ENCODE measurements around the gene PPP1R13B.

The PPP1R13B gene

GRCh38 chr14:103731481-103731880 lies 115.9 kb downstream of the PPP1R13B start:
- no peak for DNase-seq (ENCODE audit: low spot score)

DNA sequence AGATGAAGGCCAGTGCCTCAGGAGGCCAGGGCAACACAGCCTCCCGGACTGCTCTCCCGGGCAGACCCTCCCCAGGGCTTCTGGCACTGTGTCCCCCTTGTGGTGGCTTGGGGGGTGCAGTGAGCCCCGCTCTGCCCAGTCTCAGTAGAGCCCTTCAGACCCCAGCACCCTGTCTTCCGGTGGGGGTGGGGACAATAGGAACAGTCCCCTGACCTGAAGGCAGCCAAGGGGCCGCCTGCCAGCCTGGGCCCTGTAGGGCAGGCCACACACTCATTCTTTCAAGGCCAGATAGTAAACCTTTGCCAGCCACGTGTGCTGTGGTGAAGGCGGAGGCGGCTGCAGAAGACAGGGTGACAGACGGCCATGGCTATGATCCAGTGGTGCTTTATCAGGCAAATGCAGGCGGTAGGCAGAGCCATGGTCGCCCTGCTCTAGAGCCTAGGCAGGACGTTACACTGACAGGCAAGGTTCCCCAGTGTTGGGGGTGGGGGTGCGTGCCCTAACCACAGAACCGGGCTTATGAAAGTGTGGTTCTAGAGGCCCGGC lies 116.8 kb downstream of the PPP1R13B start:
- no peak for DNase-seq (ENCODE audit: low spot score)

- no peak for DNase-seq (ENCODE audit: low spot score)
Measured at GRCh38 chr14:103729496-103730448, 117.6 kb downstream of the PPP1R13B start.

DNA sequence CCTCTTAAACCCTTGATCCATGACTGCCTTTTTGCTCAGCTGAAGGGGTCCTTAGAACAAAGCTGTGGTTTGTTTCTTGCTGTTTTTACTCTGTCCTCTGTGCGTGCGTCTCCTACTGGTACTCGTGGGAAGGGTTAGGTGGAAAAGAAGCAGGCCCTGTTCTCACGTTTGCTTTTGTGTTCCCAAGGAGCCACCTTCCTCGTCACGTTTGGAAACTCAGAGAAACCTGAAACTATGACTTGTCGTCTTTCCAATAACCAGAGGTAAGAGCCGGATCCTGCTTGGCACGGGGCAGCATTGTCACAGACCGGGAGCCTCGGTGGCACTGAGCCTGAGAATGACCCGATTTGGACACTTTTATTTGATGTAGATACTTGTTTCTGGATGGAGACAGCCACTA lies 118.7 kb downstream of the PPP1R13B start:
- no peak for DNase-seq (ENCODE audit: low spot score)

GRCh38 chr14:103728141-103728540 lies 119.2 kb downstream of the PPP1R13B start:
- no peak for DNase-seq (ENCODE audit: low spot score)

- DNase-seq (ENCODE audit: low spot score): no peak
Measured at GRCh38 chr14:103727313-103727980, 119.9 kb downstream of the PPP1R13B start.

- DNase-seq (ENCODE audit: low spot score): no peak
Measured at GRCh38 chr14:103726474-103726873, 120.9 kb downstream of the PPP1R13B start.

GRCh38 chr14:103725739-103726395 lies 121.5 kb downstream of the PPP1R13B start:
- no peak for DNase-seq (ENCODE audit: low spot score)

DNA sequence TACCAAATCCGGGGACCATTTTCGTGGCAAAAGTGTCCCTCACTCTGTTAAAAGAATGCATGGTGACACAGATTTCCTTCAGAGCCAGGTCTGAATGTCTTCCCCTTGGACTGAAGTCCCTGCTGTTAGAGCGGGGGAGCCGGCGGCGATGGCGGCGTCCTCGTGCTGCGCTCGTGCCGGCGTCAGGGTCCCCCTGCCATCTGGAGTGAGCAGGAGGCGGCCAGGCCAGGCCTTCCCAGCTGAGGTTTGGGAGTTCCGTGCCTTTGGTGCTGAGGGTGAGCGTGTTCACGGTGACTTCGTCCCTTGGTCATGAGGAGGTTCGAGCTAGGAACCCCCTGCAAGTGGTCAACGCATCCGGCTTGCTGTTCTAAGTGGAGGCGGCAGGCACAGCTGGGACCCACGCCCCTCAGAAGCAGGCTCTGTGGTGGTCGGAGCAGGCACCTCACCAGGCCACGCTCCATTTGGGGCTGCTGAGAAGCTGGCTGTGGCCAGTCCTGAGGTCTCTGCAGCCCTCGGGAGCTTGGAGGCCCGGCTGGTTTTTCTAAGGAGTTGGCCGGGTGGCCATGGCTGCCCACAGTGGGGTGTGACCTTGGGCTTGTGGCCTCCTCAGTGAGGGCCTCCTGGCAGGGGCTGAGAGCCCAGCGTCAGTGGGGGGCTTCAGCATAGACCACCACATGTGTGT lies 122.2 kb downstream of the PPP1R13B start:
- no peak for DNase-seq (ENCODE audit: low spot score)

GRCh38 chr14:103724116-103724515 lies 123.3 kb downstream of the PPP1R13B start:
- DNase-seq (ENCODE audit: low spot score): no peak

- no peak for DNase-seq (ENCODE audit: low spot score)
Measured at GRCh38 chr14:103723748-103724081, 123.7 kb downstream of the PPP1R13B start.

DNA sequence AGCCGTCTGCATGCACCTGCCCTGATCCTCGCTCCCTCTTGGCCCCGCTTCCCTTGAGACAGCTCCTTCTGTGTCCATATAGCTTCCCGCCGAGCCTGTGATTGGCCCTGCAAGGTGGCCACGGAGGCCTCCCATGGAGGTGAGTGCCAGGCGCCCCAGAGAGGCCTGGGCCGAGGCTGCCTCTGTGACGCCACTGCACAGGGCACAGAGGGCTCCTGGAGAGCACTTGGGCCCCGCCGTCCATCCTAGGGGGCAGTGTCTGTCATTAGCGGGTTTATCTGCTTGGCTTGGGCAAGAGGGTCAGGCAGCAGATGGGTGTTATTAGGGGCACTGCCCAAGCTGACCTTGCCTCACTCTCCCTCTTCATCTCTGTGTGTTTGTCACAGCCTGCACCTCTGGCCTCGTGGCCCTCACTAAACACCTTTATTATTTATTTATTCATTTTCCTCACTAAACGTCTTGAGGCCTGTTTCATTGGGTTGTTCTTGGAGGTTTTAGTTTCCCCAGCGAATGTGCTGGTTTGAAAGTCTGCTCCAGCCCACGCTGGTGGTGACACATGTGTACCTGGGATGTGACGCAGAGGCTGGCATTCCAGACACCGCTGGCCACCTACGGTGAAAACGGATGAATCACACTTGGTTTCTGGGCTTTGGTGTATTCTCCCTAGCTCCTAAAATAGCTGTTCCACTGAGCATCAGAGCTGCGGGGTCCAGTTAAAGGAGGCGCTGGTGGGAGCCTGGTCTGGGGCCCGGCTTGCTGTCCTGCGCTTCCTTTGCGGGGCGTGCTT lies 125.8 kb downstream of the PPP1R13B start:
- no peak for DNase-seq (ENCODE audit: low spot score)

DNA sequence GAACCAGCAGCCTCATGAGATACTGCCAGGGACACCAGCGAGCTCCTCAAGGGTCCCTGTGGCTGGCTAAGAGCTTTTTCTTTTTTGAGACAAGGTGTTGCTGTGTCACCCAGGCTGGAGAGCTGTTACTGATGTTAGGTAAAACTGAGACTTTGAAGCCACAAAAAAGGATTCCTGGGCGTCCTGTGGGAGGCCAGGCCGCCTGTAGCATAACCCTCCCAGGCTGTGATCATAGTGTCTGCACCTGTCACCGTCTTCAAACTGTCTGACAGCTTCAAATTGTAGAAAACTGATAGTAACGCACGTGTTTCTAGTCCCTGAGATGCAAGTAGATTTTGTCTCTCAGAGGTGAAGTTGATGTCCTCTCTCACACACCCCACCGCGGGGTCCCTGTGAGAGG lies 127.6 kb downstream of the PPP1R13B start:
- DNase-seq (ENCODE audit: low spot score): no peak

GRCh38 chr14:103718572-103718971 lies 128.8 kb downstream of the PPP1R13B start:
- DNase-seq (ENCODE audit: low spot score): no peak

GRCh38 chr14:103716899-103717411 lies 130.4 kb downstream of the PPP1R13B start:
- no peak for DNase-seq (ENCODE audit: low spot score)

GRCh38 chr14:103716091-103716801 lies 131.1 kb downstream of the PPP1R13B start:
- DNase-seq (ENCODE audit: low spot score): no peak

- peak; percentile 97 for DNase-seq (ENCODE audit: low spot score)
Measured at GRCh38 chr14:103715052-103716000, 132.0 kb downstream of the PPP1R13B start, which contains the start of the genes XRCC3 and ZFYVE21. XRCC3 (minus strand) TSS chr14:103715451; CDS start chr14:103711087, 4,364 bp downstream. ZFYVE21 (plus strand) TSS chr14:103715810; CDS start chr14:103715842, 32 bp downstream.

DNA sequence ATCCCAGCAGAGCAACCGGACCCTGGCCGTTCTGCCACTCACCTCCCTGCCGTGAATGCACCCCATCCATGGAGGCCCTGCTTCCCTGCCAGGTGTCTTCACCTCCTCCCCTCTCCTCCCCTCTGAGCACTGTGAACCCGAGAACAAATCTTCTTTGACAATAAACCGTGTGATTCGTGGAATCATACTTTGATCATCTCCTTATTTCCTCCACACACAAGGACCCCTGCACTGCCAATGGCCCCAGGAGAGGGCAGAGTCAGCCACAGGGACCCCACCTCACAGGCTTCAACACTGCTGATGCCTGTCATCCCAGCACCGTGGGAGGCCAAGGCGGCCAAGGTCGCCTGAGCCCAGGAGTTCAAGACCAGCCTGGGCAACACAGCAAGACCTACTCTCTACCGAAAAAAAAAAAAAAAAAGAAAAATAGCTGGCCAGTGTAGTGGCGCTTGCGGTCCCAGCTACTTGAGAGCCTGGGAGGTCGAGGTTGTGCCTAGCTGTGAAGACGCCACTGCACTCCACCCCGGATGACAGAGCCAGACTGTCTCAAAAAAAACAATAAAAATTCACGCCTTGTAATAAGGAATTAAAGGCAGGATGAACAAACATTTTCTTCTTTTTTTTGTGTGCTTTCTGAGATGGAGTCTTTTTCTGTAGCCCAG lies 133.2 kb downstream of the PPP1R13B start:
- no peak for DNase-seq (ENCODE audit: low spot score)
